Measurements from ENCODE around the gene ANGPT4. TPM values are rescaled to one million over a fixed set of nuclear protein-coding genes. Genes with fewer than 3 reads are reported as not detected.

The ANGPT4 gene
- total RNA-seq, 4 donors from 2014 or later: 0.56 to 2.1 (median 0.71) TPM

DNA sequence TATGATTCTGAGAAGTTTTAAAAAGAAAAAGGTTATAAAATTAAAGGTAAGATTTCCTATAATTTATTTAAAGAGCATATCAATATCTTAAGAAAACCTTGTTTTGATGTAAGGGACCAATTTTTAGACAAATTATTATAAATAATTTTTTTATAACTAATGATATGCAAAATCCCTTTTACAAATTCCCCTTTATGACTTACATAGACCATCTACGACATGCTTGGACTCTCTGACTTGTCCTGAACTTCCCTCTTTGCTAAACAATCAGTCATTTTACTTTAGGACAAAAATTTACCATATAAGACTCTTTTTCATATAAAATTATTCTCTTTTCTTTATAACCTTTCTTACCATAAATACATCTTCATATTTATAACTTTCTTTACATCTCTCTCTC lies 15.3 kb upstream of the ANGPT4 start:
- no peak for DNase-seq (ENCODE audit: low spot score in 2 of 2)
- WGBS: 50% methylated on average over 1 of the region's 1 CpG

DNA sequence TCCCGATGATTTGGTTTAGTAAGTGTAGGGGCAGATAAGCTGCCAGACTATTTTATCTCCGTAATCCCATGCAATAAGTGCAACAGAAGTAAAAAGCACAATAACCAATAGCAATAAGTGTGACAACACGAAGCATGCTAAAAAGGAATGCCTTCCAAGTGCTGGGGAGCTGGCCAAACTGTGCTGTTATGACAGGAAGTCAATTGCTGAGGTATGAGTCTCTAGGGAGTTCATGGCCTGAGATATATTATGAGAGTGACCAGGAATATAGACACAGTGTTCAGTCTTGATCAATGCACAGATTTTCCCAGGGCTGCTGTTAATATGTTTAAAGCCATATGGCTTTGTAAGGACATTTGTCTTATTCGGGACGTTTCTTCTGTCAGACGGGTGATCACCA lies 10.5 kb upstream of the ANGPT4 start:
- no peaks in the 10 kb centered on the region for H3K36me3 ChIP-seq
- 60% methylated on average over 6 of the region's 6 CpGs for WGBS
- no peak overlapping the region for H3K27ac ChIP-seq
- H3K9me3 ChIP-seq: peaks cover under 1% of the 10 kb centered on the region
- TF ChIP-seq POLR2AphosphoS5 (IDR thresholded peaks at IDR 0.05): no peak
- H3K4me3 ChIP-seq: no peak overlapping the region
- DNase-seq (ENCODE audit: low spot score in 2 of 2): peak in 1 of 2 donors; percentile 26
- peaks cover 9% of the 10 kb centered on the region for H3K4me1 ChIP-seq
- H3K27me3 ChIP-seq: peaks cover 3% of the 10 kb centered on the region

More for the DNA sequence above, 15.3 kb upstream of the ANGPT4 start:
- no peaks in the 10 kb centered on the region for H3K4me1 ChIP-seq
- H3K9me3 ChIP-seq: peaks cover 4% of the 10 kb centered on the region
- no peaks in the 10 kb centered on the region for H3K36me3 ChIP-seq
- no peak for TF ChIP-seq EP300 (IDR thresholded peaks at IDR 0.05)
- TF ChIP-seq POLR2AphosphoS5 (IDR thresholded peaks at IDR 0.05): no peak
- TF ChIP-seq POLR2A (IDR thresholded peaks at IDR 0.05): no peak
- TF ChIP-seq, protein P1, sequence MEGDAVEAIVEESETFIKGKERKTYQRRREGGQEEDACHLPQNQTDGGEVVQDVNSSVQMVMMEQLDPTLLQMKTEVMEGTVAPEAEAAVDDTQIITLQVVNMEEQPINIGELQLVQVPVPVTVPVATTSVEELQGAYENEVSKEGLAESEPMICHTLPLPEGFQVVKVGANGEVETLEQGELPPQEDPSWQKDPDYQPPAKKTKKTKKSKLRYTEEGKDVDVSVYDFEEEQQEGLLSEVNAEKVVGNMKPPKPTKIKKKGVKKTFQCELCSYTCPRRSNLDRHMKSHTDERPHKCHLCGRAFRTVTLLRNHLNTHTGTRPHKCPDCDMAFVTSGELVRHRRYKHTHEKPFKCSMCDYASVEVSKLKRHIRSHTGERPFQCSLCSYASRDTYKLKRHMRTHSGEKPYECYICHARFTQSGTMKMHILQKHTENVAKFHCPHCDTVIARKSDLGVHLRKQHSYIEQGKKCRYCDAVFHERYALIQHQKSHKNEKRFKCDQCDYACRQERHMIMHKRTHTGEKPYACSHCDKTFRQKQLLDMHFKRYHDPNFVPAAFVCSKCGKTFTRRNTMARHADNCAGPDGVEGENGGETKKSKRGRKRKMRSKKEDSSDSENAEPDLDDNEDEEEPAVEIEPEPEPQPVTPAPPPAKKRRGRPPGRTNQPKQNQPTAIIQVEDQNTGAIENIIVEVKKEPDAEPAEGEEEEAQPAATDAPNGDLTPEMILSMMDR (IDR thresholded peaks at IDR 0.05): no peak
- peaks cover 3% of the 10 kb centered on the region for H3K27me3 ChIP-seq
- no peak overlapping the region for H3K4me3 ChIP-seq
- H3K27ac ChIP-seq: no peak overlapping the region

DNA sequence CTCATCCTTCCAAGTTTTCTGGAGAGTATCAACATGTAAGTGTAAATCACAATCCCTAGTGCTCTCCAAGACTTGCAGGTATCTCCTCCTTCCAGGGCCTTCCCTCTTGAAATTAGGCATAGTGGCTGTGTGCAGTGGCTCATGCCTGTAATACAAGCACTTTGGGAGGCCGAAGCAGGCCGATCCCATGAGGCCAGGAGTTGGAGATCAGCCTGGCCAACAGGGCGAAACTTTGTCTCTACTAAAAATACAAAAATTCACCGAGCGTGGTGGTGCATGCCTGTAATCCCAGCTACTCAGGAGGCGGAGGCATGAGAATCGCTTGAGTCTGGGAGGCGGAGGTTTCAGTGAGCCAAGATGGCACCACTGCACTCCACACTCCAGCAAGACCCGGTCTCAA lies 9.4 kb upstream of the ANGPT4 start:
- TF ChIP-seq POLR2A (IDR thresholded peaks at IDR 0.05): no peak
- TF ChIP-seq POLR2AphosphoS5 (IDR thresholded peaks at IDR 0.05): no peak
- TF ChIP-seq, protein P1 (IDR thresholded peaks at IDR 0.05): no peak
- no peak for TF ChIP-seq EP300 (IDR thresholded peaks at IDR 0.05)
- H3K36me3 ChIP-seq: no peaks in the 10 kb centered on the region
- 87% methylated on average over 9 of the region's 9 CpGs for WGBS
- H3K9me3 ChIP-seq: no peaks in the 10 kb centered on the region
- no peak overlapping the region for H3K27ac ChIP-seq
- peaks cover 9% of the 10 kb centered on the region for H3K4me1 ChIP-seq
- peak in 1 of 2 donors; percentile 20 for DNase-seq (ENCODE audit: low spot score in 2 of 2)
- H3K4me3 ChIP-seq: no peak overlapping the region
- H3K27me3 ChIP-seq: peaks cover 3% of the 10 kb centered on the region

DNA sequence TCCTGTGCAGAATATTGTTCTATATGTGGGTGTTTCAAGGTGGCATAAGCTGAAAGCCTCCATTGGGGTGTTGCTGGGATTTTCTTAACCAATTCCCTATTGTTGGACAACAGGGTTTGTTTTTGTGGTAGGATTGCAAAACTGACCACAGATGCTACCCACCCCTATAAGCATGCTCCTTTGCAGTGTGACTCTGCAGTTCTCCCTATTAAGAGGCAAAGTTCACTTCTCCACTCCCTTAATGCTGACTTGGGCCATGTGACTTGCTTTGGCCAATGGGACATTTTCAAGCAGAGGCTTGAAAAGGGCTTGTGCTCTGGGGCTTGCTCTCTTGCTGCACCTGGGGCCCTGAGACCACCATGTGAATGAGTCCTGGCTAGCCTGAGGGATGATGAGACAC lies 8.5 kb upstream of the ANGPT4 start:
- Histone ChIP-seq H3K9me3 (no peaks in the 10 kb centered on the region), H3K27me3 (peaks cover 3% of the 10 kb centered on the region), H3K36me3 (no peaks in the 10 kb centered on the region), H3K4me3 (no peak overlapping the region), H3K27ac (no peak overlapping the region), H3K4me1 (peaks cover 9% of the 10 kb centered on the region)
- no peak for TF ChIP-seq POLR2AphosphoS5 (IDR thresholded peaks at IDR 0.05)
- TF ChIP-seq EP300 (IDR thresholded peaks at IDR 0.05): no peak
- no peak for TF ChIP-seq POLR2A (IDR thresholded peaks at IDR 0.05)
- TF ChIP-seq, protein P1 (IDR thresholded peaks at IDR 0.05): no peak
- no peak for DNase-seq (ENCODE audit: low spot score in 2 of 2)

DNA sequence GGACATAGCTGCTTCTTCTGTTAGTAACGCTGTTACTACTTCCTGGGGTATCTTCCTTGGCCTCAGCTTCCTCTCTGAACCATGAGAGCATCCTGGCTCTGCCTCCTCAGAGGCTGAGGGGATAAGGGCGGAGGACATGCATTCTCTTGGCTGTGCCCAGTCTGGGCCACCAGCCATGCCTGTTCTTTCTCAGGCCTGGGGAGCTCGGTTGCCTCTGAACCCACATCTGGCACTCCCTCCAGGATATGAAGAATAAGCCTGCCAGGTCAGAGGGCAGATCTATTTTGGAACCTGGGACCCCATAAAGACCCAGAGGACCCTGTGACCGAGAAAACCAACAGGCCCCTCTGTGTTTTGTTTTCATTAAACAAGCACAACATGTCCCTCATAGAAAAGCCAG lies 6.6 kb upstream of the ANGPT4 start:
- 57% methylated on average over 4 of the region's 4 CpGs for WGBS
- no peaks in the 10 kb centered on the region for H3K9me3 ChIP-seq
- peaks cover 9% of the 10 kb centered on the region for H3K4me1 ChIP-seq
- H3K27ac ChIP-seq: no peak overlapping the region
- H3K4me3 ChIP-seq: no peak overlapping the region
- H3K27me3 ChIP-seq: no peaks in the 10 kb centered on the region
- DNase-seq (ENCODE audit: low spot score in 2 of 2): no peak
- H3K36me3 ChIP-seq: no peaks in the 10 kb centered on the region
- no peak for TF ChIP-seq POLR2A (IDR thresholded peaks at IDR 0.05)
- TF ChIP-seq, protein P1 (IDR thresholded peaks at IDR 0.05): no peak
- no peak for TF ChIP-seq EP300 (IDR thresholded peaks at IDR 0.05)
- TF ChIP-seq POLR2AphosphoS5 (IDR thresholded peaks at IDR 0.05): no peak

DNA sequence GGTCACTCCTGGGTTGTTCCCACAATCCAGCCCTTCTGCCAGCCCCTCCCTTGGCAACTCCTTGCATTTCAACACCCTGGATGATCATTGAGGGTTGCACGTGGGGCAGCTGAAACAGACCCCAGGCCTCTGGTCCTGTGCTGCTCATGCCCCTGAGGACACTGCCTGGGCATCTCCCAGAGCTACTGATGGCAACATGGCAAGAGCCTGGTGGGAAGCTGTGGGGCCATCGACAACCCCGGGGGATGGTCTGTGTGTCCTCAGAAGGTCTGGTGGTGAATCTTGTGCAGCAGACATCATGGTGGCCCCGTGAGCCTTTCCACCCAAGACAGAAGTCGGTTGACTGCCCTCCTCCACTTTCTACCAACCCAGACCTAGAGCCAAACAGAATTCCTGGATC lies 4.9 kb upstream of the ANGPT4 start:
- WGBS: 90% methylated on average over 4 of the region's 5 CpGs
- Histone ChIP-seq H3K9me3 (no peaks in the 10 kb centered on the region), H3K4me1 (peaks cover 9% of the 10 kb centered on the region), H3K27ac (no peak overlapping the region), H3K4me3 (no peak overlapping the region), H3K36me3 (no peaks in the 10 kb centered on the region), H3K27me3 (peaks cover 3% of the 10 kb centered on the region)
- TF ChIP-seq POLR2A (IDR thresholded peaks at IDR 0.05) (no peak), EP300 (IDR thresholded peaks at IDR 0.05) (no peak), POLR2AphosphoS5 (IDR thresholded peaks at IDR 0.05) (no peak)
- TF ChIP-seq, protein P1 (IDR thresholded peaks at IDR 0.05): no peak
- no peak for DNase-seq (ENCODE audit: low spot score in 2 of 2)

All from suprapubic skin (tissue), 4 donors.